Tibial artery (tissue), 4 donors: ENCODE results near the gene AASDHPPT.

Experiments used
- DNase-seq, 2 donors: peaks; one replicate each; pipeline ENCODE4 v3.0.0-alpha.2; 2019
- H3K27ac ChIP-seq, 2 donors: fragments of 200-600 bp; sonication (generic) in 1 of 2; 1 replicate in 1 of 2; 2 replicates in 1 of 2; pipeline ENCODE4 v1.5.1; 2018 to 2019; ENCODE audit warnings: mild to moderate bottlenecking in 1 of 2
- H3K27me3 ChIP-seq, 2 donors: fragments of 200-600 bp; sonication (generic) in 1 of 2; one replicate each; pipeline versions ENCODE4 v1.5.1 to v1.6.0; 2016 to 2019
- H3K36me3 ChIP-seq, 3 donors: fragments of 200-600 bp; sonication (generic) in 2 of 3; one replicate each; pipeline ENCODE4 v1.5.1; 2016 to 2019; ENCODE audit warnings: mild to moderate bottlenecking in 2 of 3
- H3K4me1 ChIP-seq, 4 donors: fragments of 200-600 bp; sonication (generic) in 2 of 4; 1 replicate in 3 of 4; 2 replicates in 1 of 4; pipeline ENCODE4 v1.5.1; 2016 to 2019
- H3K4me3 ChIP-seq, 2 donors: fragments of 200-600 bp; sonication (generic) in 1 of 2; 1 replicate in 1 of 2; 2 replicates in 1 of 2; pipeline ENCODE4 v1.5.1; 2018 to 2019; ENCODE audit warnings: mild to moderate bottlenecking in 2 of 2
- H3K9me3 ChIP-seq, 3 donors: fragments of 200-600 bp; sonication (generic) in 1 of 3; one replicate each; pipeline ENCODE4 v1.5.1; 2016 to 2019
- CTCF ChIP-seq, 2 experiments: fragments of 200-600 bp in 1 of 2; fragments of 450-650 bp in 1 of 2; IDR thresholded peaks; one replicate each; pipeline ENCODE4 v1.5.1; 2017 to 2019; ENCODE audit warnings: antibody characterized with exemption in 2 of 2, mild to moderate bottlenecking in 1 of 2, moderate library complexity in 1 of 2
- intact Hi-C: fragments of 100-400 bp; cut with DNase I; formaldehyde crosslinking; loops from one replicate; pipeline ENCODE4 v1.15.0; 2023; ENCODE audit warnings: low total_unique reads

AASDHPPT gene

GRCh38 chr11:106128740-106129139, 51.3 kb downstream of the AASDHPPT start:
- H3K36me3 ChIP-seq = no peaks in the 10 kb centered on the region
- no peaks in the 10 kb centered on the region for H3K9me3 ChIP-seq
- no peak overlapping the region for H3K27ac ChIP-seq
- no peaks in the 10 kb centered on the region for H3K27me3 ChIP-seq
- intact Hi-C loops = no loop called here
- no peaks in the 10 kb centered on the region for H3K4me1 ChIP-seq
- H3K4me3 ChIP-seq = no peak overlapping the region
- TF ChIP-seq CTCF (IDR thresholded peaks at IDR 0.05) = no peak
- no peak for DNase-seq

DNA sequence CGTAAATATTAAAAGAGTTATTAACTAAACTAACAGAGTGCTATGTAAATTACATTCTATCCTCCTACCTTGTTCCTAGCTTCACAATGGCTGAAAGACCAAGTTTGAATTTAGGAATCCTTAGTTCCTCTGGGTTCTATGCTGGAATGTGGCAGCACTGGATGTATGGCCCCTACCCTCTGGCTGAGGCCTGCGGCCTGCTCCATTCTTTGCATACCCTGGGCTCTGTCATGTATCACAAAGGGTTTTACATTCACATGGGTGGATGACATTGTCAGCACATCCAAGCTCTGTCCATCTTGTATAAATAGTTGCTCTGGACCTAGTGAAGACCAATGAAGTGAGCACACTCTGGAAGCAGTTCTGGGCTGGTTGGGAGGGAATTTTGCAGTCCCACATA, 54.5 kb downstream of the AASDHPPT start:
- intact Hi-C loops = no loop called here
- no peaks in the 10 kb centered on the region for H3K4me1 ChIP-seq

GRCh38 chr11:106132582-106133354, 55.3 kb downstream of the AASDHPPT start:
- no peak overlapping the region for H3K4me3 ChIP-seq
- H3K4me1 ChIP-seq = no peaks in the 10 kb centered on the region
- intact Hi-C loops = no loop called here
- no peaks in the 10 kb centered on the region for H3K36me3 ChIP-seq
- H3K27ac ChIP-seq = no peak overlapping the region
- DNase-seq = no peak
- no peaks in the 10 kb centered on the region for H3K27me3 ChIP-seq
- TF ChIP-seq CTCF (IDR thresholded peaks at IDR 0.05) = no peak
- H3K9me3 ChIP-seq = no peaks in the 10 kb centered on the region

More for the DNA sequence above, 54.5 kb downstream of the AASDHPPT start:
- no peak for DNase-seq
- TF ChIP-seq CTCF (IDR thresholded peaks at IDR 0.05) = no peak
- H3K36me3 ChIP-seq = no peaks in the 10 kb centered on the region
- no peaks in the 10 kb centered on the region for H3K9me3 ChIP-seq
- no peak overlapping the region for H3K4me3 ChIP-seq
- no peaks in the 10 kb centered on the region for H3K27me3 ChIP-seq
- H3K27ac ChIP-seq = no peak overlapping the region

DNA sequence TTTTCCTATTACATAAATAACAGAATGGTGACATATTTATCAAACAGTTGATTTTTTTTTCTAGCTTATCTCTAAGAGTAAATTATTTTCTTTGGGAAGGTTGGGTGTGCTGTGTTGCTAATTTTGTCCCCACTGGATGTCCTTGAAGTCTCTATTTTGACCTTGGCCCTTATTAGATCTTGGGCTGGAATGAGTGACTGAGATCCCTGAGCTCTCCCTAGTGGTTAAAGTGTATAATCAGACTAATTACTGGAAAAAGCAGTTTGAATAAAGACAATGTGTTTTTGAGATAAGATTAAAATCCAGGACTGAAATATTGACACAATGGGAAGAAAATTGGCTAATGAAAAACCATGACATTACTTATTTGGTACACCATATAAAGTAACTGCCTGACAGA, 56.1 kb downstream of the AASDHPPT start:
- intact Hi-C loops = no loop called here
- H3K27me3 ChIP-seq = no peaks in the 10 kb centered on the region
- H3K9me3 ChIP-seq = no peaks in the 10 kb centered on the region
- H3K4me1 ChIP-seq = no peaks in the 10 kb centered on the region
- no peak overlapping the region for H3K27ac ChIP-seq
- no peak for DNase-seq
- no peaks in the 10 kb centered on the region for H3K36me3 ChIP-seq
- no peak overlapping the region for H3K4me3 ChIP-seq
- no peak for TF ChIP-seq CTCF (IDR thresholded peaks at IDR 0.05)

DNA sequence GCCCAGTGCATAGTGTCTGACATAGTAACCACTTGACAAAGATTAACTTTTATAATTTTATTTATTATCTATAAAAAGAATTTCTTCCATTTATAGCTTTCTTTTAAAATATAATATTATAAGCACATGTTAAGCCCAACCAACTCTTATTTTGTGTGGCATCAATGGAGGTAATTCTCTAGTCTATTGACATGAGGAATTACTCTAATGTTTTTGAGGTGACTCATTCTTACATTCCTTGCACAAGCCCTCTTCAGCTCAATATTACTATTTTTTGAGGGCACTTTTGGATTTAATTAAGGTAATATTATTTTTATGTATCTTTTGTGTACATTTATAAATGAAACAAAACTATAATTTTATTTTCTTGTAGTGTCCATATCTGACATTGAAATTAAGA, 59.6 kb downstream of the AASDHPPT start:
- no peaks in the 10 kb centered on the region for H3K27me3 ChIP-seq
- no peak overlapping the region for H3K4me3 ChIP-seq
- H3K36me3 ChIP-seq = no peaks in the 10 kb centered on the region
- H3K9me3 ChIP-seq = no peaks in the 10 kb centered on the region
- no peaks in the 10 kb centered on the region for H3K4me1 ChIP-seq
- H3K27ac ChIP-seq = no peak overlapping the region
- intact Hi-C loops = no loop called here
- no peak for TF ChIP-seq CTCF (IDR thresholded peaks at IDR 0.05)
- no peak for DNase-seq
